SKM-1 treated with dmso at 0.1 percent for 144 hours (cell line): ENCODE data around the gene TRIM66.

Experiments
- DNase-seq: peaks from one replicate; lab custom pipeline; 2025; ENCODE audit not compliant: unreplicated experiment; lab: John Stamatoyannopoulos, UW

Gene TRIM66

DNA sequence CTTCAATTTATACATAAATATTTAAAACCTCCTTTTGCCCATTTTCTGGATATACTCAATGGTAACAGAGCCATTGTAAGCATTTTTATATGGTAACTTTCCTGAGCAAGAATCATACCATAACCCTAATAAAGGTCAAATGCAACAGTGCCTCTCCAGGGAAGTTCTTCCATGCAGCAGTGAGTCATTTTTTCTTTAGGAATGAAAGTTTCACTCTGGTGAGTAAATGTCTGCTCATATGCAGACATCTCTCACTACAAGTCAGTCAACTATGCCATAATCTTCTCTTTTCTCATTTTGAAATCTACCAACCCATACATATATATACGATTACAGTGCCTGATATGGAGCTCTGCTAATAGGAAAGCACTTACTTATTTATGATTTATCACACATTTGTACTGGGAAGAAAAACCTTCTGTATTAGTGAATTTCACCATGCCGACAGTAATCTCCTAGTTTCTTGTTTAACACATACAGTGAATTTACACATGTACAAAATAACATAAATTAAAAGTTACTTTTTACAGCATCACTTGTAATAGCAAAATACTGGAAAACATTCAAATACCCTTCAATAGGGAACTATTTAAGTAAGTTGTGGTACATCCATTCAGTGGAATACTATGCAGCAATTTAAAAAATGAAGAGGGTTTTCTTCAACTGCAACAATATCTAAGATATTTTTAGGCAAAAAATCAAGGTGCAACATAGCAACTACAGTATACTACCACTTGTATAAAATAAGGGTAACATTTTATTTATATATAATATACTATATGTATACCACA lies 104.5 kb downstream of the TRIM66 start:
- DNase-seq: no peak

DNA sequence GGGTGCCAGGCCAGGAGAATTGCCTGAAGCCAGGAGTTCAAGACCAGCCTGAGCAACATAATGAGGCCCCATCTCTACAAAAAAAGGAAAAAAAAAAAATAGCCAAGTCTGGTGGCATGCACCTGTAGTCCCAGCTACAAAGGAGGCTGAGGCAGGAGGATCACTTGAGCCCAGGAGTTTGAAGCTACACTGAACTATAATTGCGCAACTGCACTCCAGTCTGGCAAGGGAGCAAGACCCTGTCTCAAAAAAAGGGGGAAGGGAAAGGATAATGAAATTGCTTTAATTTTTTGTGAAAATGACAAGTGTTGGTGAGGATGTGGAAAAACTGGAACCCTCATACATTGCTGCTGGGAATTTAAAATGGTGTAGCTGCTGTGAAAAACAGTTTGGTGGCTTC lies 107.7 kb downstream of the TRIM66 start:
- no peak for DNase-seq

DNA sequence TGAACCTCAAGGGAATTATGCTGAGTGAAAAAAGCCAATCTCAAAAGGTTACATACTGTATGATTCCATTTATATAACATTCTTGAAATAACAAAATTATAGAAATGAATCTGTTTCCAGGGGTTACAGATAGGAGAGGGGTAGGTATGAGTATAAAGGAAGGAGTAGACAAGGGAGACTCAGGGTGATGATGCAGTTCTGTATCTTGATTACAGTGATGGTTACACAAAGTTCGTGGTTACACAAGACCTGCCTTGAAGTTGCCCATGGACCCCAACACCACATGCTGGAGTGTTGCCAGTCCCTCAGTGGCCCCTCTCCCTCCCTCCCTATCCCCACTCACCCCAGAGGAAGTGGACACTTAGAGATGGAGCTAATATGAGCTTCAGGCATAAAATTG lies 108.7 kb downstream of the TRIM66 start:
- DNase-seq: no peak

DNA sequence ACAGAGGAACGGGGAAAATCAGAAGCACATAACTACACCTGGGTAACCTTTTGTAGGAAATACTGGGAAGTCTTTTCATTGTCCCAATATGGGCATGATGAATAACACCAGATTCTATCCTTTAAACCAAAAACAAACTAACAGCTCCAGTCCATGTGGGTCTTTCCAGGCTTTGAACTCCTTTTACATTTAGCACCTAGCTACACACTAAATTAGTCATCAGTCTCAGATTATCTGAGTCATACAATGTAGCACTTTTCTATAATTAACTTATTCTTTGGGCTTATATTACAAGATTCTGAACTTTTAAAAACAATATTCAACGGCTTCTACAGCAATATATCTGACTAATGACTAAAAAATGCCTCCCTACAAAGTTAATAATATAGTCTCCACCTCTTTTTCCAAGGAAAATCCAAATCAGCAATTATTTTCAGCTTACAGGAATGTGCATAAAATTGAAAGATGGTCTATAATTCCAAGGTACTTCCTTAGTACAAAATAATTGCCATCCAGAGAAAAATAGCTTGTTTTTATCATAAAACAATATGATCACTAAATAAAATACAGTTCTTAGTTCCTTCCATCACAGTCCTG lies 114.8 kb downstream of the TRIM66 start:
- DNase-seq: no peak

DNA sequence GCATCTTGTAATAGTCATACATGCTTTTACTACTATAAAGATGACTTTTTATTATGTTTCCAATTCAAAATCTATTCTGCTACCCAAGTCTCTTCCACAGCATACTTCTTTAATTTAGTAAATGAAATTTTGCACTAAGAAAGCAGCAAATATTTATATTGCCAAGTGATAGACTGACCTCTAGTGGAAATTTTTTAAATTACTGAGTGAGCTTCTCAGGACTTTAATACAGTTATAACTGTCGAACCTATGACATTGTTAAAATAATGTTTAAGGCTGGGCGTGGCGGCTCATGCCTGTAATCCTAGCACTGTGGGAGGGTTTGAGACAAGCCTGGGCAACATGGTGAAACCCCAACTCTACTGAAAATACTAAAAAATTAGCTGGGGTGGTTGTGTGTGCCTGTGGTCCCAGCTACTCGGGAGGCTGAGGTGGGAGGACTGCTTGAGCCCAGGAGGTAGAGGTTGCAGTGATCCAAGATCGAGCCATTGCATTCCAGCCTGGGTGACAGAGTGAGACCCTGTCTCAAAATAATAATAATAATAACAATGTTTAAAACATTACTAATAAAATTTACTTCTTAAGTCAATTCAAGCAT lies 115.8 kb downstream of the TRIM66 start:
- DNase-seq: no peak

DNA sequence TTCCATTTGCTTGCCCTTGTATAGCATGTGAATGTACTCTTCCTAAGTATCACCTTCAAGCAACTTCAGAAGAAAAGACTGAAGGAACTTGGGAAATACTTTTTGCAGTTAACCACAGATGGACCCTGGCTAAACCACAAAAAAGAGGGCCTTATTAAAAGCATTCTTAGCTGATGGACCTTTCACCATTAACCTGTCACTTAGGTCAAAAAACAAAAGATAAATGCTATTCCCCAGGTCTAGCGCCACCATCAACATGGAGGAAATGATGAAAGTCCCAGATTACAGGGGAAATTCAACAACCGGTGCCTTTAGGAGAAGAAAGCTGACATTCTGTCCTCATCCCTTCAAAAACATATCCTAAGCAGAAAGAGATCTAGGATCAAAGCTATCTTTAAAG lies 117.9 kb downstream of the TRIM66 start:
- DNase-seq: no peak
